ENCODE data around the gene FITM1.

- TF ChIP-seq, protein P1, sequence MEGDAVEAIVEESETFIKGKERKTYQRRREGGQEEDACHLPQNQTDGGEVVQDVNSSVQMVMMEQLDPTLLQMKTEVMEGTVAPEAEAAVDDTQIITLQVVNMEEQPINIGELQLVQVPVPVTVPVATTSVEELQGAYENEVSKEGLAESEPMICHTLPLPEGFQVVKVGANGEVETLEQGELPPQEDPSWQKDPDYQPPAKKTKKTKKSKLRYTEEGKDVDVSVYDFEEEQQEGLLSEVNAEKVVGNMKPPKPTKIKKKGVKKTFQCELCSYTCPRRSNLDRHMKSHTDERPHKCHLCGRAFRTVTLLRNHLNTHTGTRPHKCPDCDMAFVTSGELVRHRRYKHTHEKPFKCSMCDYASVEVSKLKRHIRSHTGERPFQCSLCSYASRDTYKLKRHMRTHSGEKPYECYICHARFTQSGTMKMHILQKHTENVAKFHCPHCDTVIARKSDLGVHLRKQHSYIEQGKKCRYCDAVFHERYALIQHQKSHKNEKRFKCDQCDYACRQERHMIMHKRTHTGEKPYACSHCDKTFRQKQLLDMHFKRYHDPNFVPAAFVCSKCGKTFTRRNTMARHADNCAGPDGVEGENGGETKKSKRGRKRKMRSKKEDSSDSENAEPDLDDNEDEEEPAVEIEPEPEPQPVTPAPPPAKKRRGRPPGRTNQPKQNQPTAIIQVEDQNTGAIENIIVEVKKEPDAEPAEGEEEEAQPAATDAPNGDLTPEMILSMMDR (IDR thresholded peaks at IDR 0.05; ENCODE audit: insufficient read depth, low read length), result no peak
- TF ChIP-seq POLR2AphosphoS5 (IDR thresholded peaks at IDR 0.05; ENCODE audit: low read depth) (no peak), GABPA (IDR thresholded peaks at IDR 0.05; ENCODE audit: low read depth) (no peak)
Observed at GRCh38 chr14:24151404-24152080, 21.1 kb downstream of the FITM1 start.
